Measurements from ENCODE around the gene GRID1.

The GRID1 gene

GRCh38 chr10:85868627-85869499, 497.7 kb downstream of the GRID1 start:
- no peak for DNase-seq (ENCODE audit: low read depth)
- TF ChIP-seq, protein P1, sequence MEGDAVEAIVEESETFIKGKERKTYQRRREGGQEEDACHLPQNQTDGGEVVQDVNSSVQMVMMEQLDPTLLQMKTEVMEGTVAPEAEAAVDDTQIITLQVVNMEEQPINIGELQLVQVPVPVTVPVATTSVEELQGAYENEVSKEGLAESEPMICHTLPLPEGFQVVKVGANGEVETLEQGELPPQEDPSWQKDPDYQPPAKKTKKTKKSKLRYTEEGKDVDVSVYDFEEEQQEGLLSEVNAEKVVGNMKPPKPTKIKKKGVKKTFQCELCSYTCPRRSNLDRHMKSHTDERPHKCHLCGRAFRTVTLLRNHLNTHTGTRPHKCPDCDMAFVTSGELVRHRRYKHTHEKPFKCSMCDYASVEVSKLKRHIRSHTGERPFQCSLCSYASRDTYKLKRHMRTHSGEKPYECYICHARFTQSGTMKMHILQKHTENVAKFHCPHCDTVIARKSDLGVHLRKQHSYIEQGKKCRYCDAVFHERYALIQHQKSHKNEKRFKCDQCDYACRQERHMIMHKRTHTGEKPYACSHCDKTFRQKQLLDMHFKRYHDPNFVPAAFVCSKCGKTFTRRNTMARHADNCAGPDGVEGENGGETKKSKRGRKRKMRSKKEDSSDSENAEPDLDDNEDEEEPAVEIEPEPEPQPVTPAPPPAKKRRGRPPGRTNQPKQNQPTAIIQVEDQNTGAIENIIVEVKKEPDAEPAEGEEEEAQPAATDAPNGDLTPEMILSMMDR (conservative IDR thresholded peaks at IDR 0.05; ENCODE audit: low read depth, low read length): no peak

GRCh38 chr10:85864868-85865526, 501.6 kb downstream of the GRID1 start:
- DNase-seq (ENCODE audit: low read depth): no peak
- H3K4me3 ChIP-seq (ENCODE audit: low read depth, low read length): no peak overlapping the region
- TF ChIP-seq, protein P1 (conservative IDR thresholded peaks at IDR 0.05; ENCODE audit: low read depth, low read length): no peak

More at GRCh38 chr10:85868627-85869499, 497.7 kb downstream of the GRID1 start:
- no peak overlapping the region for H3K4me3 ChIP-seq (ENCODE audit: low read depth, low read length)

- TF ChIP-seq, protein P1 (conservative IDR thresholded peaks at IDR 0.05; ENCODE audit: low read depth, low read length): no peak
- H3K4me3 ChIP-seq (ENCODE audit: low read depth, low read length): no peak overlapping the region
- DNase-seq (ENCODE audit: low read depth): no peak
Measured at GRCh38 chr10:85864173-85864549, 502.4 kb downstream of the GRID1 start.

DNA sequence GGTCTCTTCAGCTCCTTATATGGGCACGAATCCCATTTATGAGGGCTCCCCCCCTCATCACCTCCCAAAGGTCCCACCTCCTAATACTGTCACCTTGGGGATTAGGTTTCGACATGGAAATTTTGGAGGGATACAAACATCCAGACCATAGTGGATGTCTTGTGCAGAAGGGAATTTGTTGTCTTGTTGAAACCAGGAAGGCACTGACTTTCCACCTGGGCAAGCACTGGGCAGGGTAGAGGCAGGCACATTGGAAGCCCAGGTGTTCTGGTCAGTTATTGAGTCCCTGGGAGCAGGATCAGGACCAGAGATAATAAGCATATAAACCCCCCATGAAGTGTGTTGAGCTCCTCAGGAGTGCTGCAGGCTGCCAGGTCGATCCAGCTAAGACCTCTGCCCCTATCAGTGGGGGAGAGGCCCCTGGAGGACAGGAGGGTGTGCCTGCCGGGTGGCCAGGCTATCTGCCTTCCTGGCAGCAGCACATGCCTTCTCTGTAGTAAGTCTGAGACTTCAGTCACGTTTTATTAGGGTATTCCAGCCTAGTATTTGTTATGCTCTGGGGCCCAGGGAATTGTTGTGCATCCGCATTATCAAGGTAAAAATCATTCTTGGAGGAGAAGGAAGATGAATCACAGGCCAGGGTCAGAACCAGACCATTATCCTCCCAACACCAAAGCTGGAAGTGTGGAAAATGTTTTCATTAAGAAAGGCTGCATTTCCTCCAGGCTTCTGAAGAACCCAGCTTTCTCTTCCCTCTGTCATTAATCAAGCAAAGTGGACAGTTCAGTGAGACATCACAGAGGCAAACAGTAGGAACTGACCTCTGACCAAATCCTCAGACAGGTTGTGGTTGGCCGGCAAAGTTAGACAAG, 503.1 kb downstream of the GRID1 start:
- no peak for DNase-seq (ENCODE audit: low read depth)
- H3K4me3 ChIP-seq (ENCODE audit: low read depth, low read length): no peak overlapping the region
- TF ChIP-seq, protein P1 (conservative IDR thresholded peaks at IDR 0.05; ENCODE audit: low read depth, low read length): no peak

DNA sequence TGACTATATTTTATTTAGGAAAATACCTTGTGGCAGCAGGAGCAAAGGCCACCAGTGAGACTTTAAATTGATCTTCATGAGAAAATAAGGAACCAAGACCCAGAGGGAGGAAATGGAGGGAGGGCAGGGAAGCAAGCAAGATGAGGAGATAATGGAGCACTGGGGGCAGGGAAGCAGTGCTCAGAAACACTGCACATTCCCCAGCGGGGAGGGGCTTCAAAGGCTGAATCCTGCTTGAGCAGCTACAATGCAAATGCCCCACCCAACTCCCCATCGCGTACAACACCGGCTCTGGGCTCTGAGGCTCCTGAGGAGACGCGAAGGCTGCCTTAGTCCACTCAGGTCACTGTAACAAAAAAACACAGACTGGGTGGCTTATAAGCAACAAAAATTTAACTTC, 503.8 kb downstream of the GRID1 start:
- DNase-seq (ENCODE audit: low read depth): no peak
- H3K4me3 ChIP-seq (ENCODE audit: low read depth, low read length): no peak overlapping the region
- TF ChIP-seq, protein P1 (conservative IDR thresholded peaks at IDR 0.05; ENCODE audit: low read depth, low read length): no peak

GRCh38 chr10:85861513-85862197, 504.9 kb downstream of the GRID1 start:
- no peak overlapping the region for H3K4me3 ChIP-seq (ENCODE audit: low read depth, low read length)
- TF ChIP-seq, protein P1 (conservative IDR thresholded peaks at IDR 0.05; ENCODE audit: low read depth, low read length): no peak
- no peak for DNase-seq (ENCODE audit: low read depth)

Data from choroid plexus epithelial cell (primary cell).